SJCRH30 (cell line): ENCODE measurements around the gene CYCS. TPM values are rescaled to one million over a fixed set of nuclear protein-coding genes. Genes with fewer than 3 reads are reported as not detected.
"Not testable (repeated sequence)": the region's sequence is repeated elsewhere in the genome, so short reads cannot be mapped to it uniquely, and the experiment has no call there.

Experiments used
- DNase-seq, 2 experiments: peaks; one replicate each; pipeline ENCODE4 v3.0.0-alpha.2; 2015 to 2020
- H3K27ac ChIP-seq: fragments of 250-450 bp; sonication (Bioruptor Pico); 2 replicates; pipeline ENCODE4 v1.5.1; 2020; ENCODE audit warnings: mild to moderate bottlenecking, moderate library complexity
- H3K27me3 ChIP-seq: fragments of 250-450 bp; sonication (Bioruptor Pico); 2 replicates; pipeline ENCODE4 v1.5.1; 2020; ENCODE audit warnings: mild to moderate bottlenecking, moderate library complexity
- H3K36me3 ChIP-seq: fragments of 250-450 bp; sonication (Bioruptor Pico); 2 replicates; pipeline ENCODE4 v1.5.1; 2020; ENCODE audit warnings: mild to moderate bottlenecking, moderate library complexity
- H3K4me1 ChIP-seq: fragments of 250-450 bp; sonication (Bioruptor Pico); 2 replicates; pipeline ENCODE4 v1.5.1; 2020; ENCODE audit warnings: mild to moderate bottlenecking, moderate library complexity
- H3K4me3 ChIP-seq: fragments of 250-450 bp; sonication (Bioruptor Pico); 2 replicates; pipeline ENCODE4 v1.5.1; 2020; ENCODE audit warnings: mild to moderate bottlenecking, moderate library complexity
- H3K9me3 ChIP-seq: fragments of 250-450 bp; sonication (Bioruptor Pico); replicated peaks from 2 replicates; pipeline ENCODE4 v1.5.1; 2020; ENCODE audit warnings: mild to moderate bottlenecking, moderate library complexity
- total RNA-seq: library from RNA; depleted of rRNA; stranded (reverse); fragments of >200 nt; shearing (Covaris generic); gene quantifications from 2 replicates; pipeline ENCODE4 v1.2.3, GENCODE V29; 2014

CYCS gene
- total RNA-seq, 1 experiment from 2014 or later = 376 TPM

GRCh38 chr7:25134358-25135010 is 9.4 kb upstream of the CYCS start:
- H3K36me3 ChIP-seq = no peaks in the 10 kb centered on the region
- DNase-seq = no peak
- no peaks in the 10 kb centered on the region for H3K9me3 ChIP-seq
- no peak overlapping the region for H3K4me3 ChIP-seq
- no peaks in the 10 kb centered on the region for H3K27me3 ChIP-seq
- no peak overlapping the region for H3K27ac ChIP-seq
- no peaks in the 10 kb centered on the region for H3K4me1 ChIP-seq

GRCh38 chr7:25132430-25132829 is 7.4 kb upstream of the CYCS start:
- H3K9me3 ChIP-seq = no peaks in the 10 kb centered on the region
- no peaks in the 10 kb centered on the region for H3K27me3 ChIP-seq
- H3K27ac ChIP-seq = no peak overlapping the region
- no peaks in the 10 kb centered on the region for H3K4me1 ChIP-seq
- no peaks in the 10 kb centered on the region for H3K36me3 ChIP-seq
- no peak overlapping the region for H3K4me3 ChIP-seq
- DNase-seq = no peak

- H3K27ac ChIP-seq = no peak overlapping the region
- H3K36me3 ChIP-seq = peaks cover 21% of the 10 kb centered on the region
- DNase-seq = no peak
- H3K9me3 ChIP-seq = no peaks in the 10 kb centered on the region
- no peaks in the 10 kb centered on the region for H3K27me3 ChIP-seq
- H3K4me3 ChIP-seq = no peak overlapping the region
- H3K4me1 ChIP-seq = no peaks in the 10 kb centered on the region
Observed at GRCh38 chr7:25126751-25127150, 1.7 kb upstream of the CYCS start.

- DNase-seq = no peak
- Histone ChIP-seq H3K4me1 (no peaks in the 10 kb centered on the region), H3K27ac (peak overlapping the region; percentile 35), H3K36me3 (peaks cover 43% of the 10 kb centered on the region), H3K27me3 (no peaks in the 10 kb centered on the region), H3K9me3 (no peaks in the 10 kb centered on the region), H3K4me3 (peak overlapping the region; percentile 79)
Observed at GRCh38 chr7:25124465-25125136, 459 bp downstream of the CYCS start.

- no peak for DNase-seq
- Histone ChIP-seq H3K4me1 (no peaks in the 10 kb centered on the region), H3K9me3 (no peaks in the 10 kb centered on the region), H3K4me3 (no peak overlapping the region), H3K27me3 (no peaks in the 10 kb centered on the region), H3K36me3 (peaks cover 49% of the 10 kb centered on the region), H3K27ac (no peak overlapping the region)
Observed at GRCh38 chr7:25122373-25122772, 2.7 kb downstream of the CYCS start.

- H3K9me3 ChIP-seq = no peaks in the 10 kb centered on the region
- no peaks in the 10 kb centered on the region for H3K27me3 ChIP-seq
- peaks cover 49% of the 10 kb centered on the region for H3K36me3 ChIP-seq
- no peak for DNase-seq
- no peak overlapping the region for H3K27ac ChIP-seq
- no peak overlapping the region for H3K4me3 ChIP-seq
- peaks cover 4% of the 10 kb centered on the region; the same call in 1 of the 2 replicates for H3K4me1 ChIP-seq
Observed at GRCh38 chr7:25121599-25121998, 3.5 kb downstream of the CYCS start.

GRCh38 chr7:25119102-25119501 is 6.0 kb downstream of the CYCS start:
- Histone ChIP-seq H3K36me3 (peaks cover 49% of the 10 kb centered on the region), H3K27me3 (no peaks in the 10 kb centered on the region)
- no peak for DNase-seq

GRCh38 chr7:25118048-25118753 is 6.9 kb downstream of the CYCS start:
- peaks cover 9% of the 10 kb centered on the region; the same call in 1 of the 2 replicates for H3K4me1 ChIP-seq
- no peak for DNase-seq
- H3K27ac ChIP-seq = no peak overlapping the region
- H3K27me3 ChIP-seq = no peaks in the 10 kb centered on the region
- H3K4me3 ChIP-seq = no peak overlapping the region
- H3K9me3 ChIP-seq = no peaks in the 10 kb centered on the region
- peaks cover 42% of the 10 kb centered on the region for H3K36me3 ChIP-seq

More at GRCh38 chr7:25119102-25119501, 6.0 kb downstream of the CYCS start:
- peaks cover 9% of the 10 kb centered on the region; the same call in 1 of the 2 replicates for H3K4me1 ChIP-seq
- H3K9me3 ChIP-seq = no peaks in the 10 kb centered on the region
- H3K27ac ChIP-seq = no peak overlapping the region
- H3K4me3 ChIP-seq = no peak overlapping the region

- H3K9me3 ChIP-seq = no peaks in the 10 kb centered on the region
- no peaks in the 10 kb centered on the region for H3K27me3 ChIP-seq
- peaks cover 34% of the 10 kb centered on the region for H3K36me3 ChIP-seq
- peaks cover 9% of the 10 kb centered on the region; the same call in 1 of the 2 replicates for H3K4me1 ChIP-seq
- H3K27ac ChIP-seq = no peak overlapping the region
- no peak for DNase-seq
- H3K4me3 ChIP-seq = no peak overlapping the region
Observed at GRCh38 chr7:25117226-25118047, 7.6 kb downstream of the CYCS start.

GRCh38 chr7:25116621-25117020 is 8.4 kb downstream of the CYCS start:
- no peak overlapping the region for H3K27ac ChIP-seq
- no peak overlapping the region for H3K4me3 ChIP-seq
- H3K4me1 ChIP-seq = peaks cover 9% of the 10 kb centered on the region; the same call in 1 of the 2 replicates
- no peaks in the 10 kb centered on the region for H3K27me3 ChIP-seq
- DNase-seq = peak in 1 of 2 experiments; percentile 40
- H3K9me3 ChIP-seq = no peaks in the 10 kb centered on the region; the same call in 1 of the 2 replicates
- H3K36me3 ChIP-seq = peaks cover 26% of the 10 kb centered on the region

GRCh38 chr7:25110514-25110913 is 14.5 kb downstream of the CYCS start:
- H3K4me3 ChIP-seq, H3K4me1 ChIP-seq, H3K9me3 ChIP-seq, DNase-seq, H3K27ac ChIP-seq, H3K27me3 ChIP-seq, H3K36me3 ChIP-seq: not testable (repeated sequence)

GRCh38 chr7:25109276-25109675 is 15.8 kb downstream of the CYCS start:
- DNase-seq = no peak
- H3K9me3 ChIP-seq = no peaks in the 10 kb centered on the region; the same call in none of the 2 replicates
- H3K4me1 ChIP-seq = no peaks in the 10 kb centered on the region
- no peaks in the 10 kb centered on the region for H3K36me3 ChIP-seq
- no peak overlapping the region for H3K27ac ChIP-seq
- H3K4me3 ChIP-seq = no peak overlapping the region
- H3K27me3 ChIP-seq = no peaks in the 10 kb centered on the region

GRCh38 chr7:25105911-25106310 is 19.1 kb downstream of the CYCS start:
- H3K27me3 ChIP-seq = no peaks in the 10 kb centered on the region
- H3K4me3 ChIP-seq = no peak overlapping the region
- no peaks in the 10 kb centered on the region for H3K4me1 ChIP-seq
- no peaks in the 10 kb centered on the region; the same call in 1 of the 2 replicates for H3K9me3 ChIP-seq
- H3K27ac ChIP-seq = no peak overlapping the region
- DNase-seq = no peak
- H3K36me3 ChIP-seq = no peaks in the 10 kb centered on the region

- Histone ChIP-seq H3K4me1 (no peaks in the 10 kb centered on the region), H3K27ac (no peak overlapping the region), H3K4me3 (no peak overlapping the region), H3K27me3 (no peaks in the 10 kb centered on the region), H3K36me3 (no peaks in the 10 kb centered on the region), H3K9me3 (no peaks in the 10 kb centered on the region)
- no peak for DNase-seq
Observed at GRCh38 chr7:25103773-25104172, 21.3 kb downstream of the CYCS start.
